DMS53 treated with DMSO at 0.1 percent for 48 hours (cell line): Measurements from ENCODE around the gene YAP1.
"Not testable (repeated sequence)": the region's sequence is repeated elsewhere in the genome, so short reads cannot be mapped to it uniquely, and the experiment has no call there.

Experiments
- DNase-seq: peaks from one replicate; lab custom pipeline; 2025; ENCODE audit not compliant: unreplicated experiment; lab: John Stamatoyannopoulos, UW

YAP1 gene

DNA sequence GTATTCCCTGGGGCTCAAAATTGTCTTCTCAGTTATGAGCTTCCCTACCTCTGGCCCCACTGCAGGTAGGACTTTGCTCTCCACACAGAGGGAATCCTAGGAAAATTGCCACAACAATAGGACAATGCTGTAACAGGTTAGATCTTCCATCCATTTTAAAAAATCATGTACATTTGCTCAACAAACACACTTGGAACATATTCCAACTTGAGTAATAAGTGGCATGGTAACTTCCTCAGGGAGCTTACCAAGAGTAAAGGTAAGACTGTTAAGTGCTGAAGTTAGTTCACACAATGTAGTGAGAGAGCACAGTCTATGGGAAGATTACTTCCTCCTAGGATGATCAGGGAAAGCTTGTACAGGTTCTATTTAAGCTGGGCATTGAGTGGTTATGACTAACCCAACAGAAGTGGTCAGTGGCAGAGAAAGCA lies 128.2 kb downstream of the YAP1 start:
- DNase-seq: peak; percentile 80

DNA sequence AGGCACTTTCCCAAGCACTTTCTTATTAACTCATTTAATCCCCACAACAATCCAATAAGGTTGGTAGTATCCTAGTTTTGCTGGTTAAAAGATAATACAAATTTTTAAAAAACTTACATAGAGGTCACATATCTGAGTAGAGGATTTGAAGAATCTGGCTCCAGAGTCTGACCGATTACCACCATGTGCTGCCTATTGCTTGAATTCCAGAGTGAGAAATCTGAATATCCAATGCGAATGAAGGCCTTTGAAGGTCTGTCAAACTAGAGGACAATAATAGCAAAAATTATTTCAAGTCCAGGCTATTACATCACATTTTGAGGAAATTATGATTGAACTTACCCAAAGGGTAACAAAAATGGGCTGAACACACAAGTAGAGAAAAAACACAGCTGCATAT lies 129.2 kb downstream of the YAP1 start:
- DNase-seq: no peak

DNA sequence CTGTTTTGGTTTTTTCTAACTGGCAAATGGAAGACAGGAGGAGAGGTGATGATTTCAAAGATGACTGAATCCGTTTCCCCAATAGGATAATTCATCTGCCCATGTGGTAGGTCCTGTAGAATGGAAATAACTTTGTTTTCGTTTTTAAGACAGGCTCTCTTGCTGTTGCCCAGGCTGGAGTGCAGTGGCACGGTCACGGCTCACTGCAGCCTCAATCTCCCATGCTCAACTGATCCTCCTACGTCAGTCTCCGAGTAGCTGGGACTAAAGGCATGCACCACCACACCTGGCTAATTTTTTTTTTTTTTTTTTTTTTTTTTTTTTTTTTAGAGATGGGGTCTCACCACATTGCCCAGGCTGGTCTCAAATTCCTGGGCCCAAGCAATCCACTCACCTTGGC lies 129.7 kb downstream of the YAP1 start:
- DNase-seq: no peak

DNA sequence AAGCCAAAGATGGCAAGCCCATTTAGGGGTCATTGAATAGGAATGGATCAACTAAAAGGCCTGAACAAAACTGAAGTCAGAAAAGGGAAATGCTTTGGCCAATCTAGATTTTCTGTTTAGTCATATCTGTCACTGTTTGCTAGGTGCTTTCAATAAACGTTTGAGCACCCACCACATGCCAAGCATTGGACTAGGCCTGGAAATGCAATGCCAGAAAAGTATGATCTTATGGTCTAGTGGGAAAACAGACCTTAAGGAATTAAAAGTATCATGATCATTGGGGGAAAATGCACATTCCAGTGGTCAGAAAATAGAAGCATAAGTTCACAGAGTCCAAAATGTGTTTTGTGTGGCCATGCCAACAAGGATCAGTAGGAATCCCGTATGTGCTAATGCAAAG lies 130.3 kb downstream of the YAP1 start:
- no peak for DNase-seq

DNA sequence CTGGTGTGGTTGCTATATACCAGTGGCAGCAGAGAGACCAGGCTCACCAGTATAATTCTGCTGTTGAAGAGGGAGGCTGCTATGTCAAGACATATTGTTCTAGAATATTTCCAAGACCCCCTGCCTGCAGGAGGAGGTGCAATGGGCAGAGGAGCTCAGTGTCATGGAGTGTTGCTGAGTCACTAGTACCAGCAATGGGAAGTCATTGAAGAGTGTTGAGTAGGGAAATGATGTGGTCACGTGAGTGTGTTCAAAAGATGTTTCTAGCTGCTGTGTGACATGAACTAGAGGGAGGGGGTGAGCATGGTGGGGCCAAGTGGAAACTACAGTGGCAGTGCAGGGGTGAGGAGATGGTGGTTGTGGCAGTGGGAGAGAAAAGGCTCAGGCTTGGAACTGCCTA lies 130.8 kb downstream of the YAP1 start:
- DNase-seq: peak; percentile 28

- no peak for DNase-seq
Measured at GRCh38 chr11:102243399-102243884, 133.2 kb downstream of the YAP1 start.

DNA sequence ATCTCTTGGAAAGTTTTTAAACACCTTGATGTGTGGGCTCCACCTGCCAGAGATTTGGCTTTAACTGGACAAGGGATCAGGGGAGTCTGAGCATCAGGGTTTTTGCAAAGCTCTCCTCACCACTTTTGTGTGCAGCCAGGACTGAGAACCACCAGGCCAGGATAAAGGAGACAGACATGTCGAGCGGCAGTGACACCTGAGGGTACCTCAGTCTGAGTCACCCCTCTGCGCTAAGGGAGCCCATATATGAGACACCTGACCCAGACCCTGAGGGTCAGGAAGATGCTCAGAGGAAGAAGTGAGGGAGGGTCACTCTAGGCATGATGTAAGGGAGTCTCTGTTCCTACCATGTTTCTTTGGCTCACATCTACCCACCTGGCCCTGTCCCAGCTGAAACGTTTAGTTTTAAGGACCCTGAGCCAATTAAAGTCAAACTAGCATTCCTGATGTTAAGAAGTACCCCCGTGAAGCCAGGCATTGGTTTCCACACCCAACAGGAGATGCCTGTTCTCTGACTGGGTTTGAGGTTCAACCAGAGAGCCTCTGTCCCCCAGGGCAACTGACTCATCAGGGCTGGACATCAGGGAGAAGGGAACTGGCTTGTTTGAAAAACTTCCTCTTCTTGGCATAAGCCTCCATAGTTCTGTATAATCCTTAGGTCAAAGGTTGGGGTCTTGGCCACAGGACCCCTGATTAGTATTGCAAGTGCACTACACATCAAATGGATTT lies 134.6 kb downstream of the YAP1 start:
- DNase-seq: no peak

- no peak for DNase-seq
Measured at GRCh38 chr11:102251423-102251822, 141.2 kb downstream of the YAP1 start.

GRCh38 chr11:102252339-102252891 lies 142.2 kb downstream of the YAP1 start:
- no peak for DNase-seq

GRCh38 chr11:102253020-102253715 lies 142.9 kb downstream of the YAP1 start:
- no peak for DNase-seq

- DNase-seq: no peak
Measured at GRCh38 chr11:102254047-102254446, 143.8 kb downstream of the YAP1 start.

DNA sequence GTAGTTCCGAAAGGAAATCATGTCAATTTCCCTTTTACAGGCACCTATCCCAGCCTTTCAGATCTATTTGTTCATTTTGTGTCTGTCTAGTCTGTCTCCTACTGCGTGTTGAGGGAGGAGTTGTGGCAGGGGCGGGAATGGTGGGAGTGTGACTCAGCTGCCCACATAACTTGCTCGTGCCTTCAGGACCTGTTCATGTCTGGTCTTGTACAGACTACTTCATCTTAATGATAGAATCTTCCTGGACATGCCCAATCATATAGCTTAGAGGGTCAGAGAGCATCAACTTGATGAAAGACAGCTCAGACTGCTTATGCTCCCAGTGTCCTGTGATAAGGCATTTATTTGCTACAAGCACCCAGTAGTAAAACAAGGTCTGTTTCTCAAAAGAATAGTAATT lies 146.0 kb downstream of the YAP1 start:
- no peak for DNase-seq

GRCh38 chr11:102260241-102260640 lies 150.0 kb downstream of the YAP1 start:
- no peak for DNase-seq

- no peak for DNase-seq
Measured at GRCh38 chr11:102263379-102264003, 153.2 kb downstream of the YAP1 start.

DNA sequence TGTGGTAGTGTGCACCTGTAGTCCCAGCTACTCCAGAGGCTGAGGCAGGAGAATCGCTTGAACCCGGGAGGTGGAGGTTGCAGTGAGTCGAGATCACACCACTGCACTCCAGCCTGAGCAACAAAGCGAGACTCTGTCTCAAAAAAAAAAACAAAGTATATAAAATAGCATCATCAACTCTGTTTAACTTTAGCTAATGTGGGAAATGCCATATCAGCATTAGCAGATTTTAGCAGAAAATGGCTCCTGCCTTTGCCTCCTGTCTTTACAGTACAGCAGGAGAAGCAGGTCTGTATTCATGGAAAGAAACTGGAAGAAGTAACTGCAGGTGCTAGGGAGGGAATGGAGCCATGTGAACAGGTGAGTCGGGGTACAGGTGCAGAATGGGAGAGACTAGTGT lies 154.5 kb downstream of the YAP1 start:
- DNase-seq: not testable (repeated sequence)

DNA sequence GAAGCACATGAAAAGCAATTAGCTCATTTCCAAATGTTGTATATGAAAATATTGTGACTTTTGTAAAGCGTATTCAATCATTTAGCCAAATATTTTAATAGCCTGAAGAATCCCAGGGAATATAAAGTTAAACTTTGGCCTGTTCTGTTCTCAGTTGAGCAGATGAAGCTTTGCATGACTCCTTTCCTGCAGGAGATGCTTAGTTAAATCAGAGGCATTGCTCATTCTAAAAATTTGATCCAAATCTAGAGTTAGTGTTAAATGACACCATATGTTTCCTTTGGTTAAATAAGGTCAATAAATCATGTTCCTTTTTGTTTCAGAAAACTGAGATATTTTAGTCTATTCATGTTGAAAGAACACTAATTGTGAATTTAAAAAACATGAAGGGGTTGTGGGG lies 155.9 kb downstream of the YAP1 start:
- DNase-seq: no peak

DNA sequence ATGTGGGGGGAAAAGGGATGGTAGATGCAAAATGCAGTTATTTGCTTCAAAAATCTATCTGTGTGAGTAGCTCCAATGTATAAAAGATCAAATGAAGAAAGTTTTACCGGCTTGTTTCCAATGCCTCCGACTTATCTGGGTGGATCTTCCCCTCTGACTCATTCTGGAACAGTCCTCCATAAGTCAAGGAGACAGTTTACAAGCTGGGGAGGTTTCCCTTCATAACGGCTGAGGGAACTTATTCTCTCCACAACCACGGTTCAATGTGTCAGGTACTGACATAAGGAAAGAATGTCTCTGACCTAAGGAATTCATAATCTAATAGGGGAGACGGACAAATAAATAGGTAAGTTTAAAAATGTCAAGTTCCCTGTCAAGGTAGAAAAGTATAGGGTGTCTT lies 157.4 kb downstream of the YAP1 start:
- DNase-seq: no peak

DNA sequence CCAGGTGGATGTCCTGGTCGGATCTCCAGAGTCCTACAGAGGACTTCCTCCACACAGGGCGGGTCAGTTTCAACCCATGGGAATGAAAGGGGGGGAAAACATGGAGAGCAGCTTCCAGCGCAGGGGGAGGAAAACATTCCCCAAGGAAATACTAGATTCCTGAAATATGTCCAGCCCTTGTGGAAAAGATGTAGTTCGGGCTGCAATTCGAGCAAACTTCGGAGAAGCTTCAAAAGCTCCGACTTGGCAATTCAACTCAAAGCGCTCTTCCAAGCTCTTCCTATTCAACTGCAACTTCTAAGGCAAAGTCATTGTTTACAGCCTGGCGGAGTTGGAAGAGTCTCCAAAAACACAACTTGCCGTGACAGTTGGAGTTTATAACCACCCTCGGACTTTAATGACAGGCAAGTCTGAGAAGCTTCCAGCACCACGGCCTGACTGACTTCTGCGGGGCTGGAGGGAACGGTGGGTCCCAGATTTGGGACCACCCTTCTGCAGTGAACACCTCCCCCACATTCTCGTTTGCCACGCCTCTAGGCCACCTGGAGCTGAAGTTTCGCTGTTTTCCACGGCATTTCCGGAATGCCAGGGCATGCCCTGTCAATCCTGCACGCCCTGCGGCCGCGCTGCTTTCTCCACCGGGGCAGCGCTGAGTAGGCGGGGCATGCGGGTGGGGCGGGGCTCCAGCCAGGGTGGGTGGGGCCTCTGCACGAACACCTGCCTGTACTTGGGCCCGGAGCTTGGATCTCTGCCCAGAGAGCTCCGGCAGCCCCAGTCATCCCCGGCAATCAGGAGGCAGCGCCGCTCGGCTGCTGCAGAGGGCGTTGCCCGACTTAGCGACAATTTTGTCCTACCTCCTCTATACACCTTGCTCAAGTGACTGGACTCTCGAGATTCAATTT lies 158.1 kb downstream of the YAP1 start:
- DNase-seq: peak; percentile 94

GRCh38 chr11:102268985-102269470 lies 158.8 kb downstream of the YAP1 start:
- peak; percentile 45 for DNase-seq

DNA sequence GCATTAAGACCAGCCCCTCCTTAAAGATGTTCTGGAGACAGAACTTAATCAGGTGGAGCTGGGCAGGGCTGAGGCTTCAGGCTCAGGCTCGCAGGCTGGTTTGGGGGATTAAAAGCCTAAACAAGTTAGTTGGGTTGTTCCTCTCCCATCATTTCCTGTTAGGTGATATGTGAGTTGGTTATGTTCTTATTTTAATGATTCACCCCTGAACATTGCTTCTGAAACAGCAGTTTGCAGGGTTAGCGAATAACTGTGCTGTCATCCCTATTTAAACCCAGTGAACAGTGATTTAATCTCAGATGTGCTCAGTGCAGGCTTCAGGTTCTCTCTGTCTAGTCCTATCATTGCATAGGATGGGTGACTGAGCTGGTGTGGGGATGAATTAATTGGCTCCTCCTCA lies 159.7 kb downstream of the YAP1 start:
- DNase-seq: no peak
